CD14-positive monocyte (primary cell): ENCODE data around the gene MLLT3. TPM values are rescaled to one million over a fixed set of nuclear protein-coding genes. Genes with fewer than 3 reads are reported as not detected.

ENCODE experiments used
- DNase-seq, 3 donors: peaks; one replicate each; pipeline ENCODE4 v3.0.0-alpha.2; 2011 to 2022
- H2AFZ ChIP-seq: 2 replicates; pipeline ENCODE4 v1.6.0; 2012; ENCODE audit warnings: mild to moderate bottlenecking, low read depth, low read length, inconsistent platforms; ENCODE audit not compliant: insufficient read depth, poor library complexity, severe bottlenecking
- H3K27ac ChIP-seq, 2 donors: 1 replicate in 1 of 2; 2 replicates in 1 of 2; pipeline ENCODE4 v1.5.1; 2012 to 2013; ENCODE audit warnings: low read length in 2 of 2, control low read depth in 1 of 2, inconsistent platforms in 1 of 2, low read depth in 1 of 2, mild to moderate bottlenecking in 1 of 2
- H3K27me3 ChIP-seq, 2 donors: one replicate each; pipeline versions ENCODE4 v1.6.0 to v1.6.1; 2011 to 2013; ENCODE audit warnings: low read length in 2 of 2; ENCODE audit not compliant: control insufficient read depth in 2 of 2, insufficient read depth in 2 of 2
- H3K36me3 ChIP-seq, 2 donors: replicated peaks in 1 of 2; 1 replicate in 1 of 2; 2 replicates in 1 of 2; pipeline versions ENCODE4 v1.5.1 to v1.6.1; 2012 to 2013; ENCODE audit warnings: low read length in 2 of 2, control low read depth in 1 of 2, inconsistent platforms in 1 of 2, mild to moderate bottlenecking in 1 of 2; ENCODE audit not compliant: insufficient read depth in 2 of 2, control insufficient read depth in 1 of 2
- H3K4me1 ChIP-seq, 2 donors: 1 replicate in 1 of 2; 2 replicates in 1 of 2; pipeline versions ENCODE4 v1.5.1 to v1.6.1; 2012 to 2013; ENCODE audit warnings: low read length in 2 of 2, control low read depth in 1 of 2, inconsistent platforms in 1 of 2, mild to moderate bottlenecking in 1 of 2, moderate library complexity in 1 of 2; ENCODE audit not compliant: insufficient read depth in 2 of 2, control insufficient read depth in 1 of 2
- H3K4me2 ChIP-seq: replicated peaks from 2 replicates; pipeline ENCODE3; 2012; ENCODE audit warnings: low read length, moderate library complexity, mild to moderate bottlenecking; ENCODE audit not compliant: poor library complexity, severe bottlenecking; ENCODE audit errors: extremely low read depth
- H3K4me3 ChIP-seq, 3 experiments: fragments of 200-600 bp in 1 of 3; sonication (generic) in 1 of 3; replicated peaks in 1 of 3; 1 replicate in 2 of 3; 2 replicates in 1 of 3; pipeline ENCODE4 v1.5.1; 2011 to 2013; ENCODE audit warnings: low read length in 3 of 3, mild to moderate bottlenecking in 3 of 3, control low read depth in 2 of 3, low read depth in 2 of 3, inconsistent platforms in 1 of 3, moderate library complexity in 1 of 3
- H3K79me2 ChIP-seq: 2 replicates; pipeline ENCODE4 v1.6.0; 2012; ENCODE audit warnings: mild to moderate bottlenecking, control low read depth, inconsistent platforms, low read length, moderate library complexity; ENCODE audit not compliant: insufficient read depth
- H3K9ac ChIP-seq: 2 replicates; pipeline ENCODE4 v1.6.0; 2017; ENCODE audit warnings: low read length, mild to moderate bottlenecking; ENCODE audit not compliant: insufficient read depth, poor library complexity, severe bottlenecking
- H3K9me3 ChIP-seq, 2 donors: replicated peaks in 1 of 2; 1 replicate in 1 of 2; 2 replicates in 1 of 2; pipeline versions ENCODE4 v1.5.1 to v1.6.1; 2012 to 2013; ENCODE audit warnings: low read length in 2 of 2, control low read depth in 1 of 2; ENCODE audit not compliant: control insufficient read depth in 1 of 2, insufficient read depth in 1 of 2
- H4K20me1 ChIP-seq: 2 replicates; pipeline ENCODE4 v1.6.0; 2012; ENCODE audit warnings: mild to moderate bottlenecking, low read length, control low read depth, moderate library complexity; ENCODE audit not compliant: insufficient read depth
- H3K27ac Mint-ChIP-seq, 7 donors: one replicate each; pipeline ENCODE4 v1.8.0; 2020; ENCODE audit warnings: mild to moderate bottlenecking in 7 of 7, mixed read lengths in 7 of 7, moderate library complexity in 6 of 7, inconsistent platforms in 2 of 7
- H3K27me3 Mint-ChIP-seq, 3 donors: one replicate each; pipeline ENCODE4 v1.8.0; 2021 to 2022; ENCODE audit warnings: low read depth in 3 of 3, mild to moderate bottlenecking in 3 of 3, mixed read lengths in 3 of 3, moderate library complexity in 3 of 3, inconsistent platforms in 1 of 3
- H3K36me3 Mint-ChIP-seq, 2 donors: one replicate each; pipeline ENCODE4 v1.8.0; 2020; ENCODE audit warnings: mixed read lengths in 2 of 2, inconsistent platforms in 1 of 2, mild to moderate bottlenecking in 1 of 2
- H3K4me1 Mint-ChIP-seq: one replicate; pipeline ENCODE4 v1.8.0; 2020; ENCODE audit warnings: mild to moderate bottlenecking, mixed read lengths
- H3K4me3 Mint-ChIP-seq, 2 donors: one replicate each; pipeline ENCODE4 v1.8.0; 2020; ENCODE audit warnings: mild to moderate bottlenecking in 2 of 2, mixed read lengths in 2 of 2, moderate library complexity in 1 of 2
- H3K9me3 Mint-ChIP-seq, 7 donors: one replicate each; pipeline ENCODE4 v1.8.0; 2020 to 2022; ENCODE audit warnings: mixed read lengths in 7 of 7, mild to moderate bottlenecking in 6 of 7, moderate library complexity in 6 of 7, inconsistent platforms in 2 of 7
- CTCF ChIP-seq: fragments of 200-600 bp; IDR thresholded peaks from one replicate; pipeline ENCODE4 v1.8.0; 2022; ENCODE audit warnings: antibody characterized with exemption, mild to moderate bottlenecking
- WGBS: methylation state at CpG from one replicate; pipeline ENCODE4 v1.1.5; 2013; ENCODE audit warnings: missing lambda C conversion rate; ENCODE audit not compliant: insufficient coverage; 5-methylcytosine and 5-hydroxymethylcytosine counted together
- intact Hi-C, 2 donors: fragments of 100-400 bp; cut with micrococcal nuclease; formaldehyde crosslinking; loops; one replicate each; pipeline versions ENCODE4 v1.15.0 to v1.15.1; 2023
- polyA plus RNA-seq, 3 donors: library from polyadenylated mRNA; depleted of rRNA in 1 of 3; unstranded in 2 of 3; stranded (reverse) in 1 of 3; fragments of 300-500 nt in 2 of 3; fragments of >200 nt in 1 of 3; fragmentation: Illumina TruSeq in 2 of 3; gene quantifications; 1 replicate in 2 of 3; 2 replicates in 1 of 3; pipeline ENCODE4 v1.2.3, GENCODE V29; 2012 to 2021

The MLLT3 gene
- polyA plus RNA-seq, 3 donors: 0.81 to 2.3 (median 1.5) TPM

- no peaks in the 10 kb centered on the region for H3K9me3 ChIP-seq
- no peaks in the 10 kb centered on the region for H4K20me1 ChIP-seq
- no peak overlapping the region for H3K4me2 ChIP-seq
- H3K9ac ChIP-seq: no peak overlapping the region
- Mint-ChIP-seq H3K27me3 (no peaks in the 10 kb centered on the region), H3K9me3 (peaks cover 0 to 7% (median 2%) of the 10 kb centered on the region in 7 donors), H3K27ac (no peak overlapping the region), H3K36me3 (no peaks in the 10 kb centered on the region), H3K4me1 (peaks cover 6% of the 10 kb centered on the region), H3K4me3 (no peak overlapping the region)
- H3K27me3 ChIP-seq: no peaks in the 10 kb centered on the region
- H3K27ac ChIP-seq: no peak overlapping the region
- no peak overlapping the region for H3K4me3 ChIP-seq
- H3K36me3 ChIP-seq: no peaks in the 10 kb centered on the region
- no peaks in the 10 kb centered on the region for H3K4me1 ChIP-seq
- intact Hi-C loops: no loop called here
- no peak overlapping the region for H2AFZ ChIP-seq
- 100% methylated on average over 2 of the region's 5 CpGs for WGBS
- no peak for DNase-seq
- no peak for TF ChIP-seq CTCF
- H3K79me2 ChIP-seq: no peaks in the 10 kb centered on the region
Measured at GRCh38 chr9:20481437-20481836, 140.9 kb downstream of the MLLT3 start.

GRCh38 chr9:20480249-20480648 is 142.1 kb downstream of the MLLT3 start:
- no peaks in the 10 kb centered on the region for H3K36me3 Mint-ChIP-seq
- Histone ChIP-seq H4K20me1 (no peaks in the 10 kb centered on the region), H3K79me2 (no peaks in the 10 kb centered on the region), H3K9ac (no peak overlapping the region), H3K4me1 (no peaks in the 10 kb centered on the region), H2AFZ (no peak overlapping the region), H3K36me3 (no peaks in the 10 kb centered on the region), H3K4me2 (no peak overlapping the region), H3K27me3 (no peaks in the 10 kb centered on the region), H3K9me3 (no peaks in the 10 kb centered on the region), H3K27ac (no peak overlapping the region), H3K4me3 (no peak overlapping the region)
- DNase-seq: no peak
- intact Hi-C loops: no loop called here
- H3K4me3 Mint-ChIP-seq: no peak overlapping the region
- no peaks in the 10 kb centered on the region for H3K27me3 Mint-ChIP-seq
- peaks cover 6% of the 10 kb centered on the region for H3K4me1 Mint-ChIP-seq
- no peak for TF ChIP-seq CTCF
- no peak overlapping the region for H3K27ac Mint-ChIP-seq
- peaks cover 0 to 7% (median 2%) of the 10 kb centered on the region in 7 donors for H3K9me3 Mint-ChIP-seq
- WGBS: 93% methylated on average over 3 of the region's 3 CpGs
